ENCODE measurements around the gene HCAR2. TPM values are rescaled to one million over a fixed set of nuclear protein-coding genes. Genes with fewer than 3 reads are reported as not detected.
"Not testable (repeated sequence)": the region's sequence is repeated elsewhere in the genome, so short reads cannot be mapped to it uniquely, and the experiment has no call there.

HCAR2 gene
- total and polyA plus RNA-seq, 7 donors, result 0.36 to 0.98 (median 0.76) TPM; not detected in 3

DNA sequence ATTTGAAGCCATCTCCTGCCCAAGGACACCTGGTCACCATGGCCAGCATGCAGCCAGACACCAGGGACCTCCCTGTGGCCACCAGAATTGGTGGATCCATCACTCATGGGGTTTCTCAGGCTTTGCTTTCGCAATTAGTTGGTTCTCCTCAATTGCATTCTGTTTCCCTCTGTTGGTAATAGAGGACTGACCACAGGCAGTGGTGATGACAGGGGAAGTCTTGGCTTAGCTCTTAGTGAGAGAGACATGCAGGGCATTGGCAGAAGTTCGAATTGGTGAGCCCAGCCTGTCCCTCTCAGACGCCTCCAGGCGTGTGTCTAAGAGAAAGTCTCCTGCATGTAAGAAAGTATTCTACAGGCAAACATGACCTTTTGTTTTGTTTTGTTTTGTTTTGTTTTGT is 21.3 kb downstream of the HCAR2 start:
- no peak for DNase-seq
- Histone ChIP-seq H3K27ac (no peak overlapping the region), H3K27me3 (no peaks in the 10 kb centered on the region), H3K4me3 (no peak overlapping the region), H3K36me3 (no peaks in the 10 kb centered on the region), H3K9me3 (no peaks in the 10 kb centered on the region), H3K4me1 (no peaks in the 10 kb centered on the region)
- 78 to 92% methylated on average over 4 of the region's 4 CpGs for WGBS, 2 donors
- no peak for TF ChIP-seq POLR2AphosphoS5 (IDR thresholded peaks at IDR 0.05)
- no peak for TF ChIP-seq EP300 (IDR thresholded peaks at IDR 0.05)
- TF ChIP-seq, protein P1, sequence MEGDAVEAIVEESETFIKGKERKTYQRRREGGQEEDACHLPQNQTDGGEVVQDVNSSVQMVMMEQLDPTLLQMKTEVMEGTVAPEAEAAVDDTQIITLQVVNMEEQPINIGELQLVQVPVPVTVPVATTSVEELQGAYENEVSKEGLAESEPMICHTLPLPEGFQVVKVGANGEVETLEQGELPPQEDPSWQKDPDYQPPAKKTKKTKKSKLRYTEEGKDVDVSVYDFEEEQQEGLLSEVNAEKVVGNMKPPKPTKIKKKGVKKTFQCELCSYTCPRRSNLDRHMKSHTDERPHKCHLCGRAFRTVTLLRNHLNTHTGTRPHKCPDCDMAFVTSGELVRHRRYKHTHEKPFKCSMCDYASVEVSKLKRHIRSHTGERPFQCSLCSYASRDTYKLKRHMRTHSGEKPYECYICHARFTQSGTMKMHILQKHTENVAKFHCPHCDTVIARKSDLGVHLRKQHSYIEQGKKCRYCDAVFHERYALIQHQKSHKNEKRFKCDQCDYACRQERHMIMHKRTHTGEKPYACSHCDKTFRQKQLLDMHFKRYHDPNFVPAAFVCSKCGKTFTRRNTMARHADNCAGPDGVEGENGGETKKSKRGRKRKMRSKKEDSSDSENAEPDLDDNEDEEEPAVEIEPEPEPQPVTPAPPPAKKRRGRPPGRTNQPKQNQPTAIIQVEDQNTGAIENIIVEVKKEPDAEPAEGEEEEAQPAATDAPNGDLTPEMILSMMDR (IDR thresholded peaks at IDR 0.05), result no peak
- TF ChIP-seq POLR2A (IDR thresholded peaks at IDR 0.05), result no peak
- intact Hi-C loops (cut with DNase I), result no loop called here

DNA sequence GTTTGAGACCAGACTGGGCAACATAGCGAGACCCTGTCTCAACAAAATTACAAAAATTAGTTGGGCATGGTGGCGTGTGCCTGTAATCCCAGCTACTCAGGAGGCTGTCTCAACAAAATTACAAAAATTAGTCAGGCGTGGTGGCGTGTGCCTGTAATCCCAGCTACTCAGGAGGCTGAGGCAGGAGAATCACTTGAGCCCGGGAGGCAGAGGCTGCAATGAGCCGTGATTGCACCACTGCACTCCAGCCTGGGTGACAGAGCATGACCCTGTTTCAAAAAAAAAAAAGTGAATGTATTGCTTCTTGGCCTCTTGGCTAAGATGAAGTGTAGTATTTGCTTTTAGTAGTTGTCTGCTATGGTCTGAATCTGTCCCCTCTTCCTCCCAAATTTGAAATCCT is 22.2 kb downstream of the HCAR2 start:
- H3K27me3 ChIP-seq; H3K36me3 ChIP-seq; intact Hi-C loops (cut with DNase I); DNase-seq; H3K4me3 ChIP-seq; H3K4me1 ChIP-seq; H3K27ac ChIP-seq; H3K9me3 ChIP-seq: not testable (repeated sequence)
- 86 to 88% methylated on average over 6 of the region's 6 CpGs for WGBS, 2 donors

DNA sequence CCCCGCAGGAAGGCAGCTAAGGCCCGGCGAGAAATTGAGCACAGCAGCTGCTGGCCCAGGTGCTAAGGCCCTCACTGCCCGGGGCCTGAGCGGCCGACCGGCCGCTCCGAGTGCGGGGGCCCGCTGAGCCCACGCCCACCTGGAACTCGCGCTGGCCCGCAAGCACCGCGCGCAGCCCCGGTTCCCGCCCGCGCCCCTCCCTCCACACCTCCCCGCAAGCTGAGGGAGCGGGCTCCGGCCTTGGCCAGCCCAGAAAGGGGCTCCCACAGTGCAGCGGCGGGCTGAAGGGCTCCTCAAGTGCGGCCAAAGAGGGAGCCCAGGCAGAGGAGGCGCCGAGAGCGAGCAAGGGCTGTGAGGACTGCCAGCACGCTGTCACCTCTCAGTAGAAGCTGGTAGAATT is 26.4 kb downstream of the HCAR2 start:
- intact Hi-C loops (cut with DNase I); H3K4me3 ChIP-seq; H3K4me1 ChIP-seq; H3K9me3 ChIP-seq; H3K27me3 ChIP-seq; H3K27ac ChIP-seq; DNase-seq; H3K36me3 ChIP-seq: not testable (repeated sequence)
- 92 to 96% methylated on average over 32 of the region's 32 CpGs for WGBS, 2 donors

DNA sequence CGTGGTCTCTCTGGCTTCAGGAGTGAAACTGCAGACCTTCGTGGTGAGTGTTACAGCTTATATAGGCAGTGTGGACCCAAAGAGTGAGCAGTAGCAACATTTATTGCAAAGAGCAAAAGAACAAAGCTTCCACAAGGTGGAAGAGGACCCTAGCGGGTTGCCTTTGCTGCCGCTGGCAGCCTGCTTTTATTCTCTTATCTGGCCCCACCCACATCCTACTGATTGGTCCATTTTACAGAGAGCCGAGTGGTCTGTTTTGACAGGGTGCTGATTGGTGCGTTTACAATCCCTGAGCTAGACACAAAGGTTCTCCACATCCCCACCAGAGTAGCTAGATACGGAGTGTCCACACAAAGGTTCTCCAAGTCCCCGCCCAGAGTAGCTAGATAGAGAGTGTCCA is 27.1 kb downstream of the HCAR2 start:
- H3K27me3 ChIP-seq, result not testable (repeated sequence)
- WGBS, 2 donors, result 83 to 86% methylated on average over 8 of the region's 8 CpGs

DNA sequence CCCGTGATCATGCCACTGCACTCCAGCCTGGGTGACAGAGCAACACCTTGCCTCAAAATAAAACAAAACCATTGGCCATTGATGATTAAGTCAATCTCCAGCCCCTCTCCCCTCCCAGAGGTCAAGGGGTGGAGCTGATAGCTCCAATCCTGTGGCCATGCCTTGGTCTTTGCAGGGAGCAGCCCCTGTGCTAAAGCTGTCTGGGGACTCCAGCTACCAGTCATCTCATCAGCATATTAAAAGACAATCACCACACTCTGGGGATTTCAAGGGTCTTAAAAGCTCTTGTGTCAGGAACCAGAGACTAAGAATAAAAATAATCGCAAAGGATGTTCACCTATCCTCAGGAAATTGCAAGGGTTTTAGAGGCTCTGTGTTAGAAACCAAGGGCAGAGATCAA is 30.6 kb downstream of the HCAR2 start:
- intact Hi-C loops (cut with DNase I), result no loop called here
- WGBS, 2 donors, result 79% methylated on average over 2 of the region's 2 CpGs

More for the DNA sequence above, 27.1 kb downstream of the HCAR2 start:
- H3K36me3 ChIP-seq; H3K4me3 ChIP-seq; H3K9me3 ChIP-seq; DNase-seq; H3K27ac ChIP-seq; H3K4me1 ChIP-seq; intact Hi-C loops (cut with DNase I): not testable (repeated sequence)

DNA sequence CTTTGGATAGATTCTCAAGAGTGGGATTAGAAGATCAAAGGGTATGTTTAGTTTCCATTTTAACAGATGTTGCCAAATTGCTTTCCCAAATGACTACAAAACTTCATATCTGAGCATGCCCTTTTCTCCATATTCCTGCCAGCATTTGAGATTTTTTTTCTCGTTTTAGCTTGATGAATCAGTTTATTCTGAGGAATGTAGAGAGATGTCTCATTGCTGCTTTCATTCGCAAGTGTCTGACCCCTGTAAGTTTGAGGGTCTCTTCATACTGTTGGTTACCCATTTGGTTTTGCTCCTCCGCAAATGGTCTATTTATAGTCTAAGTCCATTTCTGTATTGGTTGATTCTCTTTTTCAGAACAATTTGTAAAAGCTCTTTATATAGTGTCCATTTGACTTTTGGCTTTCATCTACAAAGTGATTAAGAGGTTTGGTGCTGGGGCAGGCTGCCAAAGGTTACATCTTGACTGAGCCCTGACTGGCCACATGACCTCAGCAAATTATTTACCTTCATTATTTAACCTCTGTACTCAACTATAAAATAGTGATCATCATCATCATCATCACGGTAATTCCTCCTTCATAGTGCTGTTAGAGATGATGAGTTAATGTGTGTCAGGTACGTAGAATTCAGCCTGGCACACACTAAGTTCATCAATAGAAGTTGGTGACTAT is 33.6 kb downstream of the HCAR2 start:
- H3K9me3 ChIP-seq, result no peaks in the 10 kb centered on the region
- no peaks in the 10 kb centered on the region for H3K27me3 ChIP-seq
- TF ChIP-seq EP300 (IDR thresholded peaks at IDR 0.05), result no peak
- TF ChIP-seq POLR2A (IDR thresholded peaks at IDR 0.05), result no peak
- TF ChIP-seq, protein P1 (IDR thresholded peaks at IDR 0.05), result no peak
- TF ChIP-seq POLR2AphosphoS5 (IDR thresholded peaks at IDR 0.05), result no peak
- intact Hi-C loops (cut with DNase I), result no loop called here
- H3K36me3 ChIP-seq, result no peaks in the 10 kb centered on the region
- H3K4me3 ChIP-seq, result no peak overlapping the region
- no peak overlapping the region for H3K27ac ChIP-seq
- WGBS, 2 donors, result 63 to 75% methylated on average over 5 of the region's 5 CpGs
- H3K4me1 ChIP-seq, result no peaks in the 10 kb centered on the region
- no peak for DNase-seq

More for the DNA sequence above, 30.6 kb downstream of the HCAR2 start:
- no peaks in the 10 kb centered on the region for H3K36me3 ChIP-seq
- no peak overlapping the region for H3K27ac ChIP-seq
- no peak overlapping the region for H3K4me3 ChIP-seq
- no peaks in the 10 kb centered on the region for H3K27me3 ChIP-seq
- no peaks in the 10 kb centered on the region for H3K4me1 ChIP-seq
- TF ChIP-seq, protein P1 (IDR thresholded peaks at IDR 0.05), result no peak
- TF ChIP-seq POLR2AphosphoS5 (IDR thresholded peaks at IDR 0.05), result no peak
- no peak for TF ChIP-seq EP300 (IDR thresholded peaks at IDR 0.05)
- TF ChIP-seq POLR2A (IDR thresholded peaks at IDR 0.05), result no peak
- DNase-seq, result no peak
- H3K9me3 ChIP-seq, result no peaks in the 10 kb centered on the region

Data from sigmoid colon (tissue), 7 donors.